H1 (cell line): ENCODE measurements around the gene TTC38. TPM values are rescaled to one million over a fixed set of nuclear protein-coding genes. Genes with fewer than 3 reads are reported as not detected.
A peak's percentile ranks its signal among the peaks of the same experiment; 100 is the strongest.

Source experiments
- CTCF ChIA-PET: fragments of 300-600 bp; sonication (Branson Sonifier 250); formaldehyde crosslinking; loops from one replicate; lab custom pipeline; 2021; ENCODE audit not compliant: partially characterized antibody; lab: Charles Lee
- POLR2A ChIA-PET: fragments of 300-600 bp; sonication (Branson Sonifier 250); formaldehyde crosslinking; loops from one replicate; lab custom pipeline; 2021; ENCODE audit warnings: inconsistent platforms; ENCODE audit not compliant: partially characterized antibody; lab: Charles Lee
- DNase-seq, 2 experiments: peaks; one replicate each; pipeline versions ENCODE4 v3.0.0 to v3.0.0-alpha.2; 2010 to 2022; ENCODE audit warnings: low spot score in 2 of 2, low read depth in 1 of 2, mixed read lengths in 1 of 2
- FAIRE-seq: peaks from 2 replicates; lab custom pipeline; 2011; peaks lifted over from hg19 to GRCh38; lab: Jason Lieb, UNC
- H2AFZ ChIP-seq: 2 replicates; pipeline ENCODE4 v1.8.1; 2012; ENCODE audit warnings: low read length, inconsistent platforms
- H2AK5ac ChIP-seq: 2 replicates; pipeline ENCODE4 v1.6.1; 2013; ENCODE audit warnings: low read depth, low read length
- H2BK120ac ChIP-seq: replicated peaks from 2 replicates; pipeline ENCODE3; 2013; ENCODE audit warnings: low read depth, low read length, inconsistent platforms
- H2BK12ac ChIP-seq: 2 replicates; pipeline ENCODE4 v1.6.1; 2013; ENCODE audit warnings: low read depth, low read length
- H2BK15ac ChIP-seq: 2 replicates; pipeline ENCODE4 v1.6.1; 2013; ENCODE audit warnings: low read length
- H2BK20ac ChIP-seq: 2 replicates; pipeline ENCODE4 v1.6.1; 2013; ENCODE audit warnings: low read length
- H2BK5ac ChIP-seq: 2 replicates; pipeline ENCODE4 v1.6.1; 2013; ENCODE audit warnings: low read depth, low read length
- H3K14ac ChIP-seq: 2 replicates; pipeline ENCODE4 v1.6.1; 2013; ENCODE audit warnings: inconsistent platforms; ENCODE audit not compliant: insufficient read length
- H3K18ac ChIP-seq: 2 replicates; pipeline ENCODE4 v1.6.1; 2013; ENCODE audit warnings: low read length; ENCODE audit errors: extremely low read depth
- H3K23ac ChIP-seq: 2 replicates; pipeline ENCODE4 v1.6.1; 2013; ENCODE audit warnings: inconsistent platforms; ENCODE audit not compliant: insufficient read length
- H3K23me2 ChIP-seq: 2 replicates; pipeline ENCODE4 v1.6.1; 2013; ENCODE audit warnings: low read depth, low read length
- H3K27ac ChIP-seq: 2 replicates; pipeline ENCODE4 v1.6.1; 2011; ENCODE audit warnings: low read depth, low read length, inconsistent platforms
- H3K27me3 ChIP-seq, 4 experiments: replicated peaks in 1 of 4; 1 replicate in 1 of 4; 2 replicates in 3 of 4; pipeline versions ENCODE4 v1.6.1 to v1.8.1; 2011 to 2013; ENCODE audit warnings: low read length in 3 of 4, mild to moderate bottlenecking in 3 of 4, inconsistent platforms in 2 of 4, mixed read lengths in 2 of 4, moderate library complexity in 1 of 4; ENCODE audit not compliant: control insufficient read depth in 3 of 4, insufficient read depth in 3 of 4; ENCODE audit errors: extremely low read depth in 1 of 4
- H3K36me3 ChIP-seq, 4 experiments: 2 replicates each; pipeline versions ENCODE4 v1.6.1 to v1.8.1; 2011 to 2013; ENCODE audit warnings: mild to moderate bottlenecking in 4 of 4, low read length in 3 of 4, moderate library complexity in 2 of 4, control low read depth in 1 of 4, inconsistent platforms in 1 of 4; ENCODE audit not compliant: insufficient read depth in 4 of 4, control insufficient read depth in 2 of 4
- H3K4ac ChIP-seq: replicated peaks from 2 replicates; pipeline ENCODE3; 2013; ENCODE audit warnings: low read length, low read depth, mixed read lengths, inconsistent platforms; ENCODE audit not compliant: insufficient read length
- H3K4me1 ChIP-seq, 4 experiments: replicated peaks in 1 of 4; 1 replicate in 1 of 4; 2 replicates in 3 of 4; pipeline versions ENCODE4 v1.6.1 to v1.8.1; 2011 to 2013; ENCODE audit warnings: low read length in 3 of 4, inconsistent platforms in 2 of 4, mixed read lengths in 1 of 4; ENCODE audit not compliant: insufficient read depth in 4 of 4, control insufficient read depth in 3 of 4
- H3K4me2 ChIP-seq, 2 experiments: 2 replicates each; pipeline versions ENCODE4 v1.6.1 to v1.8.1; 2011 to 2013; ENCODE audit warnings: low read depth in 2 of 2, low read length in 2 of 2, control low read depth in 1 of 2, inconsistent platforms in 1 of 2, mild to moderate bottlenecking in 1 of 2; ENCODE audit not compliant: insufficient read depth in 1 of 2
- H3K4me3 ChIP-seq, 4 experiments: fragments of 200-600, 300-600 bp in 1 of 4; sonication (generic), shearing (Covaris generic), sonication (Bioruptor Twin) in 1 of 4; 2 replicates each; pipeline versions ENCODE4 v1.5.1 to v1.8.1; 2011 to 2016; ENCODE audit warnings: low read length in 4 of 4, low read depth in 3 of 4, control low read depth in 2 of 4, inconsistent platforms in 2 of 4, mild to moderate bottlenecking in 2 of 4, mixed read lengths in 1 of 4, moderate library complexity in 1 of 4; ENCODE audit not compliant: insufficient read depth in 2 of 4; ENCODE audit errors: extremely low read depth in 1 of 4
- H3K56ac ChIP-seq: replicated peaks from 2 replicates; pipeline ENCODE3; 2013; ENCODE audit warnings: low read depth, mild to moderate bottlenecking, mixed read lengths, low read length, inconsistent platforms; ENCODE audit not compliant: insufficient read length
- H3K79me1 ChIP-seq: 2 replicates; pipeline ENCODE4 v1.6.1; 2013; ENCODE audit warnings: low read depth, low read length, control low read depth
- H3K79me2 ChIP-seq, 2 experiments: 2 replicates each; pipeline versions ENCODE4 v1.6.1 to v1.8.1; 2012 to 2013; ENCODE audit warnings: low read length in 2 of 2, mild to moderate bottlenecking in 2 of 2, inconsistent platforms in 1 of 2; ENCODE audit not compliant: insufficient read depth in 2 of 2, control insufficient read depth in 1 of 2
- H3K9ac ChIP-seq, 4 experiments: replicated peaks in 1 of 4; 1 replicate in 1 of 4; 2 replicates in 3 of 4; pipeline versions ENCODE4 v1.6.1 to v1.8.1; 2011 to 2013; ENCODE audit warnings: low read depth in 3 of 4, low read length in 3 of 4, control low read depth in 2 of 4, mild to moderate bottlenecking in 2 of 4, moderate library complexity in 2 of 4, inconsistent platforms in 1 of 4; ENCODE audit errors: extremely low read depth in 1 of 4
- H3K9me3 ChIP-seq, 2 experiments: 2 replicates each; pipeline versions ENCODE4 v1.6.1 to v1.8.1; 2012 to 2013; ENCODE audit warnings: mild to moderate bottlenecking in 2 of 2, moderate library complexity in 2 of 2, control low read depth in 1 of 2, inconsistent platforms in 1 of 2, low read depth in 1 of 2, low read length in 1 of 2, mixed read lengths in 1 of 2; ENCODE audit not compliant: insufficient read depth in 2 of 2
- H4K20me1 ChIP-seq, 2 experiments: replicated peaks in 1 of 2; 2 replicates each; pipeline versions ENCODE3 to v1.8.1; 2011 to 2013; ENCODE audit warnings: inconsistent platforms in 2 of 2, low read length in 2 of 2, mild to moderate bottlenecking in 1 of 2; ENCODE audit not compliant: insufficient read depth in 2 of 2, control insufficient read depth in 1 of 2
- H4K5ac ChIP-seq: 2 replicates; pipeline ENCODE4 v1.6.1; 2013; ENCODE audit warnings: low read length, low read depth, mixed read lengths, inconsistent platforms; ENCODE audit not compliant: insufficient read length
- H4K8ac ChIP-seq: 2 replicates; pipeline ENCODE4 v1.8.0; 2013; ENCODE audit warnings: mild to moderate bottlenecking, moderate library complexity, low read length, inconsistent platforms; ENCODE audit not compliant: insufficient read depth; ENCODE audit errors: extremely low read depth
- H4K91ac ChIP-seq: replicated peaks from 2 replicates; pipeline ENCODE3; 2013; ENCODE audit warnings: low read length, mixed read lengths, inconsistent platforms; ENCODE audit not compliant: insufficient read length
- BACH1 ChIP-seq: IDR thresholded peaks from 2 replicates; pipeline ENCODE4 v1.6.1; 2012; ENCODE audit warnings: low read length, improper control_type of control experiment
- CTBP2 ChIP-seq: IDR thresholded peaks from 2 replicates; pipeline ENCODE4 v1.7.0; 2011; ENCODE audit warnings: borderline replicate concordance, mild to moderate bottlenecking, moderate library complexity, mixed read lengths, low read length; ENCODE audit not compliant: insufficient read depth, insufficient read length
- GTF2F1 ChIP-seq: IDR thresholded peaks from 2 replicates; pipeline ENCODE4 v1.6.1; 2012; ENCODE audit warnings: low read depth, low read length, improper control_type of control experiment, borderline replicate concordance
- HDAC2 ChIP-seq, 2 experiments: fragments of 300-600 bp in 1 of 2; sonication (generic) in 1 of 2; IDR thresholded peaks; 2 replicates each; pipeline ENCODE4 v1.6.1; 2011 to 2012; ENCODE audit warnings: low read depth in 2 of 2, low read length in 2 of 2, mild to moderate bottlenecking in 2 of 2, moderate library complexity in 2 of 2, borderline replicate concordance in 1 of 2, inconsistent platforms in 1 of 2
- KDM1A ChIP-seq: fragments of 200-600, 300-600 bp; sonication (generic); IDR thresholded peaks from 2 replicates; pipeline ENCODE4 v1.7.1; 2016; ENCODE audit warnings: mild to moderate bottlenecking, low read length, borderline replicate concordance
- MAFK ChIP-seq: IDR thresholded peaks from 2 replicates; pipeline ENCODE4 v1.6.1; 2012; ENCODE audit warnings: low read depth, mild to moderate bottlenecking, improper control_type of control experiment, low read length
- RXRA ChIP-seq: IDR thresholded peaks from 2 replicates; pipeline ENCODE4 v1.6.1; 2011; ENCODE audit warnings: low read depth, mild to moderate bottlenecking, low read length, moderate library complexity; ENCODE audit not compliant: insufficient read depth
- TAF7 ChIP-seq: optimal IDR thresholded peaks from 2 replicates; pipeline ENCODE3; 2011; ENCODE audit warnings: low read depth, mild to moderate bottlenecking, inconsistent platforms, low read length, moderate library complexity, borderline replicate concordance
- ZNF274 ChIP-seq: IDR thresholded peaks from 2 replicates; pipeline ENCODE4 v1.7.0; 2012; ENCODE audit warnings: low read length, borderline replicate concordance; ENCODE audit errors: extremely low read depth
- WGBS, 2 experiments: shearing (Covaris generic) in 1 of 2; methylation state at CpG; one replicate each; pipeline versions ENCODE4 v1.1.6 to v1.1.7; 2013 to 2015; ENCODE audit warnings: low lambda C conversion rate in 2 of 2, mixed read lengths in 2 of 2, inconsistent platforms in 1 of 2, low coverage in 1 of 2, missing lambda C conversion rate in 1 of 2; ENCODE audit not compliant: insufficient replicate concordance in 2 of 2, insufficient coverage in 1 of 2, insufficient read length in 1 of 2; ENCODE audit errors: extremely low coverage in 1 of 2, missing lambda C conversion rate in 1 of 2; 5-methylcytosine and 5-hydroxymethylcytosine counted together
- polyA plus RNA-seq, 7 experiments: library from polyadenylated mRNA; depleted of rRNA in 3 of 7; stranded (reverse) in 5 of 7; unstranded in 2 of 7; fragments of >200 nt in 5 of 7; fragments of 200-250 nt in 2 of 7; gene quantifications; 1 replicate in 5 of 7; 2 replicates in 1 of 7; 4 replicates in 1 of 7; pipeline versions ENCODE4 v1.2.1 to v1.2.3, GENCODE V29; 2011 to 2013; ENCODE audit warnings: missing spikeins in 2 of 7, mixed read lengths in 2 of 7
- total RNA-seq: library from RNA; stranded (reverse); fragmentation: NEBNext Ultra II Directional; extraction: Animal tissue kit (Norgen Biotek cat#: 25700); gene quantifications from 2 replicates; pipeline ENCODE4 v1.2.1, GENCODE V29; 2021
- TF ChIP-seq, protein P1 (sequence below): IDR thresholded peaks from 2 replicates; pipeline ENCODE4 v1.6.1; 2012; ENCODE audit warnings: inconsistent platforms

The TTC38 gene
- total and polyA plus RNA-seq, 2 of the 8 experiments (the other 6 are each of a cell fraction or from before 2014, with no cell fraction given), result 25.3 to 34.8 TPM

DNA sequence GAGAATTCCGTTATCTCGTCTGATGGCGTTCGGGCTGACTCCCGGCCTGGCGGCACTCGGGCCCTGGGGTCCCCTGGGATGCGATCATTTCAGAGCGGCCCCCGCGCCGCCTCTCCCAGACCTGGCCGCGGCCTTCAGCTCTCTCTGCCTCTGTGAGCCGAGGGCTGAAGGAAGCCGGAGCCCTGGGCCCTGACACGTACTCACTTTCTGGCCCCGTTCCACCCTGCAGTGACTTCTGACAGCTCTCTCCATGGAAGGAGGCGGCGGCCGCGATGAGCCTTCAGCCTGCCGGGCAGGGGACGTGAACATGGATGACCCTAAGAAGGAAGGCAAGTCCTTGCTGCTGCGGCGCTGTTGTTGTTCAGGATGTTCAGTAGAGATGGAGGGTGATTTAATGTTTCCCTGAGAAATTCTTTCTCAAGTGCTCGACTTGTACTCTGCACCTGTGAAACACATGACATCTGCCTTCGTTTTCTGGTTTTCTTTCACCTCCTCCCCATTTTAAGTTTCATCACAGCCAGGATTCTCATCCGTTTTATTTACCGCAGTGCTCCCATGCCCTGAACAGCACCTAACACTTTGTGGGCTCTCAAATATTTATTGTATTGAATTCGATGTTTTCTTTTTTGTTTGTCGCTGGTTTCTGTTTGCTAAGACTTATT is 29.5 kb downstream of the TTC38 start:
- no peak overlapping the region for H3K4ac ChIP-seq
- H3K23me2 ChIP-seq, result peaks cover 14% of the 10 kb centered on the region
- no peak overlapping the region for H2BK20ac ChIP-seq
- H4K8ac ChIP-seq, result no peak overlapping the region; the same call in 1 of the 2 replicates
- H4K20me1 ChIP-seq, result peaks cover 4 to 6% of the 10 kb centered on the region in 2 experiments
- H3K23ac ChIP-seq, result no peak overlapping the region
- no peaks in the 10 kb centered on the region for H3K9me3 ChIP-seq
- no peak overlapping the region; the same call in 1 of the 2 replicates for H3K27ac ChIP-seq
- H3K18ac ChIP-seq, result no peak overlapping the region
- H3K79me1 ChIP-seq, result peaks cover 4% of the 10 kb centered on the region; the same call in 1 of the 2 replicates
- no peak overlapping the region for H2BK15ac ChIP-seq
- peaks cover 8 to 26% (median 17%) of the 10 kb centered on the region in 4 experiments; a peak in 7 of 8 replicates for H3K36me3 ChIP-seq
- ChIA-PET POLR2A (interaction anchor here (0.7 to 2.2 kb wide), 7 partner anchors 10 to 163 kb away, joined by 3 to 10 read pairs (median 4); partner anchors contain the start of gene TTC38), CTCF (no interaction called here)
- WGBS, 2 experiments, result 11% methylated on average over 31 of the region's 32 CpGs; no CpG with 5 or more reads in 1 of the 2 experiments
- H3K4me3 ChIP-seq, result peak overlapping the region; percentile 56 to 87 (median 76)
- H4K91ac ChIP-seq, result no peak overlapping the region
- H3K14ac ChIP-seq, result no peak overlapping the region
- FAIRE-seq (no peak), DNase-seq (no peak)
- peaks cover 0 to under 1% of the 10 kb centered on the region in 2 experiments; a peak in 1 of 4 replicates for H3K79me2 ChIP-seq
- H3K4me2 ChIP-seq, result peak overlapping the region; percentile 79 to 96
- no peak overlapping the region for H4K5ac ChIP-seq
- peak overlapping the region in 3 of 4 experiments; percentile 25 to 35 (median 26); a peak in 5 of 7 replicates for H3K9ac ChIP-seq
- no peak overlapping the region for H2AFZ ChIP-seq
- H3K56ac ChIP-seq, result no peak overlapping the region
- no peak overlapping the region for H2AK5ac ChIP-seq
- H3K4me1 ChIP-seq, result peaks cover 4 to 11% (median 5%) of the 10 kb centered on the region in 4 experiments; a peak in 4 of 7 replicates
- no peak overlapping the region for H2BK12ac ChIP-seq
- H2BK5ac ChIP-seq, result no peak overlapping the region
- no peak overlapping the region for H2BK120ac ChIP-seq
- H3K27me3 ChIP-seq, result no peaks in the 10 kb centered on the region
- TF ChIP-seq CTBP2 (no peak), TAF7 (no peak), GTF2F1 (no peak), RXRA (no peak), MAFK (no peak), KDM1A (no peak), BACH1 (no peak), ZNF274 (no peak), HDAC2 (IDR thresholded peaks at IDR 0.05; ENCODE audit: borderline replicate concordance in 1 of 2, low read depth in 2 of 2, low read length in 2 of 2) (no peak)
- TF ChIP-seq, protein P1, sequence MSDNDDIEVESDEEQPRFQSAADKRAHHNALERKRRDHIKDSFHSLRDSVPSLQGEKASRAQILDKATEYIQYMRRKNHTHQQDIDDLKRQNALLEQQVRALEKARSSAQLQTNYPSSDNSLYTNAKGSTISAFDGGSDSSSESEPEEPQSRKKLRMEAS, result no peak
